Measurements from ENCODE around the gene TBX20. TPM values are rescaled to one million over a fixed set of nuclear protein-coding genes. Genes with fewer than 3 reads are reported as not detected.

The TBX20 gene
- total RNA-seq, 2 donors from 2014 or later: not detected

Other genes starting within 250 kb of the TBX20 start
- 10 to 100 TPM; 12.2 to 19.4 TPM for gene DPY19L1, start 216.6 kb downstream of the TBX20 start, total RNA-seq